Fibroblast of mammary gland (primary cell): ENCODE data around the gene HLA-DRB5.
"Not testable (repeated sequence)": the region's sequence is repeated elsewhere in the genome, so short reads cannot be mapped to it uniquely, and the experiment has no call there.

Source experiments
- DNase-seq: peaks from one replicate; pipeline ENCODE4 v3.0.0-alpha.2; 2010; ENCODE audit warnings: low read depth
- H3K4me3 ChIP-seq: 2 replicates; pipeline ENCODE4 v1.5.1; 2011; ENCODE audit warnings: low read depth, mild to moderate bottlenecking, low read length, moderate library complexity; ENCODE audit not compliant: control insufficient read depth
- TF ChIP-seq, protein P1 (sequence below): conservative IDR thresholded peaks from 2 replicates; pipeline ENCODE4 v1.5.1; 2011; ENCODE audit warnings: low read depth, low read length, inconsistent platforms; ENCODE audit not compliant: control insufficient read depth, insufficient read depth

HLA-DRB5 gene

DNA sequence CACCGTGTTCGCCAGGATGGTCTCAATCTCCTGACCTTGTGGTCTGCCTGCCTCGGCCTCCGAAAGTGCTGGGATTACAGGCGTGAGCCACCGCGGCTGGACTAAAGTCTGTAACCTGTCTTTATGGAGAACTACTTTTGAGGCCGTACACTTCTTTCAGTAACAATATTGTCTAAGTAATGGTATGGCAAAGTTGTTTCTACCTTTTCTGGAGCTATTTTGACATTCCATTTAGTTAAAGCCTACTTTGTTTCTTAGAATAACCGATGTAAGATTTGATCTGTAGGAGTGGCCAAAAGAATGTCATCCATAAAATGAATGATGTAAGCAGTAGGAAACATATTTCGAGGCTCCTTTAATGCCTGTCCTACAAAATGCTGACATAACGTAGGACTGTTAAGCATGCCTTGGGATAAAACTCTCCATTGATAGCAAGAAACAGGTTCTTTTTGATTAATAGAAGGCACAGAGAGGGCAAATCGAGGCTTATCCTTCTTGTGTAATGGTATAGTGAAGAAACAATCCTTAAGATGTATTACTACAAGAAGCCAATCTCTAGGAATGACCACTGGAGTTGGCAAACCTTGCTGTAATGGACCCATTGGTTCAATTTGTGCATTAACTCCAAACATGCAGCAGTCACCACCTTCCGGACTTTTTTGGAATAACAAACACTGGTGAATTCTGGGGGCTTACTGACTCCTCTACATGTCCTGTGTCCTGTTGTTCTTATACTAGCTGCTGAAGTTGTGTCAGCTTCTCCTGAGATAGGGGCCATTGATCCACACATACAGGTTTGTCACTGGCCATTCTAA is 54.5 kb downstream of the HLA-DRB5 start:
- TF ChIP-seq, protein P1, sequence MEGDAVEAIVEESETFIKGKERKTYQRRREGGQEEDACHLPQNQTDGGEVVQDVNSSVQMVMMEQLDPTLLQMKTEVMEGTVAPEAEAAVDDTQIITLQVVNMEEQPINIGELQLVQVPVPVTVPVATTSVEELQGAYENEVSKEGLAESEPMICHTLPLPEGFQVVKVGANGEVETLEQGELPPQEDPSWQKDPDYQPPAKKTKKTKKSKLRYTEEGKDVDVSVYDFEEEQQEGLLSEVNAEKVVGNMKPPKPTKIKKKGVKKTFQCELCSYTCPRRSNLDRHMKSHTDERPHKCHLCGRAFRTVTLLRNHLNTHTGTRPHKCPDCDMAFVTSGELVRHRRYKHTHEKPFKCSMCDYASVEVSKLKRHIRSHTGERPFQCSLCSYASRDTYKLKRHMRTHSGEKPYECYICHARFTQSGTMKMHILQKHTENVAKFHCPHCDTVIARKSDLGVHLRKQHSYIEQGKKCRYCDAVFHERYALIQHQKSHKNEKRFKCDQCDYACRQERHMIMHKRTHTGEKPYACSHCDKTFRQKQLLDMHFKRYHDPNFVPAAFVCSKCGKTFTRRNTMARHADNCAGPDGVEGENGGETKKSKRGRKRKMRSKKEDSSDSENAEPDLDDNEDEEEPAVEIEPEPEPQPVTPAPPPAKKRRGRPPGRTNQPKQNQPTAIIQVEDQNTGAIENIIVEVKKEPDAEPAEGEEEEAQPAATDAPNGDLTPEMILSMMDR, result no peak
- no peak for DNase-seq
- no peak overlapping the region for H3K4me3 ChIP-seq

DNA sequence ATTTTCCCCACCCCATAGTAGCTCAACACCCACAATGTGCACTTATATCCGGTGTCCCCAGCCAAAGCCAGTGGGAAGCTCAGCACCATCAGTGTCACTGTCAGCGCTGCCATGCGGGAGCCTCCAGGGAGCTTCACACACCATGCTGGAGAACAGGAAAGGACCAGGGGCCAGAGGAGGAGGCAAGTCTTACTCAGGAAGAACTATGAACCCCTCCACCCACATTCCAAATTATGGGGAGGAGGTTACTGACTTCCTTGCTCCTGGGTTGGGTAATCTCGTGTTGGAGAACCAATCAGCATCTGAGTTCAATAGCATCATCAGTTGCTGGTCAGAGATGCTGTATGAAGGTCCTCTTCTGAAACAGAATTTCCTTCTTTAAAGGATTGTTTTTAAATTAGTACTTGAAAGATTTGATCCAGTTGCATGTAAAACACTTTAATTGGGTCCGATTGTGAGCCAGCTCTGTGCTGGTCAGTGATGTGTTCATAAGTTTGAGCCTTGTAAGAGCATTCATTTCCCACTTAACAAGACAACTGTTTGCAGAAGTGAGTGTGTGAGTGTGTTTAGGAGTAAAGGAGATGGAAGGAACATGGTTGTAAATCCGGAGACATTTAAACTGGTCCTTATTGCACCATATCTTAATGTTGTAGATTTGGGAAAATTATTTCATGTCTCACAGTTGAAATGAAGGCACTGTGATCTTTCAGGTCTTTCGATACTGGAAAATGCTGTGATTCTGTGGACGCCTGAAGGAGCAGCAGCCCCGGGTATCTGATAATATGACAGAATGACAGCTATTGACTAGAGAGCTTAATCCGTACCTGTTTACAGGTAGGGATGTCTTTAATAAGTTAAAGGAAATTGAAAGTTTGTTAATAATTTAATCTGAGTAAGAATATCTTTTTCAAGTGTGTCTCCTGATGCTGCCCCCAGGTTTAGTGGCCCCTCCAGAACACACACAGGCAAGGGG is 56.4 kb downstream of the HLA-DRB5 start:
- DNase-seq, H3K4me3 ChIP-seq: not testable (repeated sequence)

DNA sequence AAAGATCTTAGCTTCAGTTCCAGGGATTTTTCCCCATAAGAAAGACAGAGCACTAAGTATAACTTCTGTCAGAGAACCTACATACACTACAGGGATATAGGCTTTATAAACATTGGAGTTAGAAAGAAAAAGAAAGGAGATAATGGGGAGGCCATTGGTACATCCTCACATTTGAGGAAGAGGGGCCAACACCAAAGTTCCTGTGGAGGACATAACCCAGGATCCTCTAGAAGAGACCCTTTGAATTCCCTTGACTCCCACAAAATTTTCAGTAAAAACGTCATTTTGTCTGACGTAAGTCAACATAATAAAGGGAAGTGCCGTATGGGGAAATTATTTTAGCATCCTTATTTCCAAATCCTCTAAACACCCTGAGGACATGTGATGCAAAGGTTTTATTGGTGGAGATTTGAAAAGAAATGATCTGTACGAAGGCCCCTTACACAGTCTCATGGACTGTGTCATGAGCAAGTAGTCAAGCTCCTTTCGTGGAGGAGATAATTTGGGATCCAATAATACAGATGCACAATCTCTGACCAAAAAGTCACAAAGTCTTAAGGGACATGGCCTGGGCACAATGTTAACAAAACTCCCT is 57.2 kb downstream of the HLA-DRB5 start:
- TF ChIP-seq, protein P1, result no peak
- no peak overlapping the region for H3K4me3 ChIP-seq
- DNase-seq, result no peak

DNA sequence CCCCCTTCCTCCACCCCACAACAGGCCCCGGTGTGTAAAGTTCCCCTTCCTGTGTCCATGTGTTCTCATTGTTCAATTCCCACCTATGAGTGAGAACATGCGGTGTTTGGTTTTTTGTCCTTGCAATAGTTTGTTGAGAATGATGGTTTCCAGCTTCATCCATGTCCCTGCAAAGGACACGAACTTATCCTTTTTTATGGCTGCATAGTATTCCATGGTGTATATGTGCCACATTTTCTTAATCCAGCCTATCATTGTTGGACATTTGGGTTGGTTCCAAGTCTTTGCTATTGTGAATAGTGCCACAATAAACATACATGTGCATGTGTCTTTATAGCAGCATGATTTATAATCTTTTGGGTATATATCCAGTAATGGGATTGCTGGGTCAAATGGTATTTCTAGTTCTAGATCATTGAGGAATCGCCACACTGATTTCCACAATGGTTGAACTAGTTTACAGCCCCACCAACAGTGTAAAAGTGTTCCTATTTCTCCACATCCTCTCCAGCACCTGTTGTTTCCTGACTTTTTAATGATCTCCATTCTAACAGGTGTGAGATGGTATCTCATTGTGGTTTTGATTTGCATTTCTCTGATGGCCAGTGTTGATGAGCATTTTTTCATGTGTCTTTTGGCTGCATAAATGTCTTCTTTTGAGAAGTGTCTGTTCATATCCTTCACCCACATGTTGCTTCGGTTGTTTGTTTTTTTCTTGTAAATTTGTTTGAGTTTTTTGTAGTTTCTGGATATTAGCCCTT is 62.2 kb downstream of the HLA-DRB5 start:
- DNase-seq, H3K4me3 ChIP-seq: not testable (repeated sequence)
